GM21576 (cell line): ENCODE results near the gene ACSF3.
"Not testable (repeated sequence)": the region's sequence is repeated elsewhere in the genome, so short reads cannot be mapped to it uniquely, and the experiment has no call there.

ENCODE experiments used
- ATAC-seq: cut with Tn5 transposase; IDR thresholded peaks from one replicate; pipeline ENCODE4 v1.9.1; 2021; ENCODE audit warnings: mild to moderate bottlenecking, moderate library complexity; ENCODE audit not compliant: unreplicated experiment

The ACSF3 gene

DNA sequence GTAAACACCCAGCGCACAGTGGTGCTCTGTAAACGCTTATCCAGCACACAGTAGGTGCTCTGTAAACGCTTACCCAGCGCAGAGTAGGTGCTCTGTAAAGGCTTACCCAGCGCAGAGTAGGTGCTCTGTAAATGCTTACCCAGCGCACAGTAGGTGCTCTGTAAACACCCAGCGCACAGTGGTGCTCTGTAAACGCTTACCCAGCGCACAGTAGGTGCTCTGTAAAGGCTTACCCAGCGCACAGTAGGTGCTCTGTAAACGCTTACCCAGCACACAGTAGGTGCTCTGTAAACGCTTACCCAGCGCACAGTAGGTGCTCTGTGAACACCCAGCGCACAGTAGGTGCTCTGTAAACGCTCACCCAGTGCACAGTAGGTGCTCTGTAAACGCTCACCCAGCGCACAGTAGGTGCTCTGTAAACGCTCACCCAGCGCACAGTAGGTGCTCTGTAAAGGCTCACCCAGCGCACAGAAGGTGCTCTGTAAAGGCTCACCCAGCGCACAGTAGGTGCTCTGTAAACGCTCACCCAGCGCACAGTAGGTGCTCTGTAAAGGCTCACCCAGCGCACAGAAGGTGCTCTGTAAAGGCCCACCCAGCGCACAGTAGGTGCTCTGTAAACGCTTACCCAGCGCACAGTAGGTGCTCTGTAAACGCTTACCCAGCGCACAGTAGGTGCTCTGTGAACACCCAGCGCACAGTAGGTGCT lies 92.4 kb downstream of the ACSF3 start:
- ATAC-seq: not testable (repeated sequence)

- not testable (repeated sequence) for ATAC-seq
These were observed 93.0 kb downstream of the ACSF3 start for GRCh38 chr16:89186593-89187031.

GRCh38 chr16:89187032-89187769 lies 93.5 kb downstream of the ACSF3 start:
- ATAC-seq: no peak

GRCh38 chr16:89187770-89188392 lies 94.2 kb downstream of the ACSF3 start:
- no peak for ATAC-seq

DNA sequence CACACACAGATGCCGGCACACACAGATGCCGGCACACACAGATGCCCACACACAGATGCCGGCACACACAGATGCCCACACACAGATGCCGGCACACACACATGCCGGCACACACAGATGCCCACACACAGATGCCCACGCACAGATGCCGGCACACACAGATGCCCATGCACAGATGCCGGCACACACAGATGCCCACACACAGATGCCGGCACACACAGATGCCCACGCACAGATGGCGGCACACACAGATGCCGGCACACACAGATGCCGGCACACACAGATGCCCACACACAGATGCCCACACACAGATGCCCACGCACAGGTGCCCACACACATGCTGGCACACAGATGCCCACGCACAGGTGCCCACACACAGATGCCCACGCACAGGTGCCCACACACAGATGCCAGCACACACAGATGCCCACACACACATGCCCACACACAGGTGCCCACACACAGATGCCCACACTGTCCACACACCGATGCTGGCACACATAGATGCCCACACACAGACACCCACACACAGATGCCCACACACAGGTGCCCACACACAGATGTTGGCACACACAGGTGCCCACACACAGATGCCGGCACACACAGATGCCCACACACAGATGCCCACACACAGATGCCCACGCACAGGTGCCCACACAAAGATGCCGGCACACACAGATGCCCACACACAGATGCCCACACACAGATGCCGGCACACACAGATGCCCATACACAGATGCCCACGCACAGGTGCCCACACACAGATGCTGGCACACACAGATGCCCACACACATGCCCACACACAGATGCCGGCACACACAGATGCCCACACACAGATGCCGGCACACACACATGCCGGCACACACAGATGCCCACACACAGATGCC lies 95.1 kb downstream of the ACSF3 start:
- not testable (repeated sequence) for ATAC-seq

GRCh38 chr16:89189358-89190025 lies 95.8 kb downstream of the ACSF3 start:
- ATAC-seq: no peak

DNA sequence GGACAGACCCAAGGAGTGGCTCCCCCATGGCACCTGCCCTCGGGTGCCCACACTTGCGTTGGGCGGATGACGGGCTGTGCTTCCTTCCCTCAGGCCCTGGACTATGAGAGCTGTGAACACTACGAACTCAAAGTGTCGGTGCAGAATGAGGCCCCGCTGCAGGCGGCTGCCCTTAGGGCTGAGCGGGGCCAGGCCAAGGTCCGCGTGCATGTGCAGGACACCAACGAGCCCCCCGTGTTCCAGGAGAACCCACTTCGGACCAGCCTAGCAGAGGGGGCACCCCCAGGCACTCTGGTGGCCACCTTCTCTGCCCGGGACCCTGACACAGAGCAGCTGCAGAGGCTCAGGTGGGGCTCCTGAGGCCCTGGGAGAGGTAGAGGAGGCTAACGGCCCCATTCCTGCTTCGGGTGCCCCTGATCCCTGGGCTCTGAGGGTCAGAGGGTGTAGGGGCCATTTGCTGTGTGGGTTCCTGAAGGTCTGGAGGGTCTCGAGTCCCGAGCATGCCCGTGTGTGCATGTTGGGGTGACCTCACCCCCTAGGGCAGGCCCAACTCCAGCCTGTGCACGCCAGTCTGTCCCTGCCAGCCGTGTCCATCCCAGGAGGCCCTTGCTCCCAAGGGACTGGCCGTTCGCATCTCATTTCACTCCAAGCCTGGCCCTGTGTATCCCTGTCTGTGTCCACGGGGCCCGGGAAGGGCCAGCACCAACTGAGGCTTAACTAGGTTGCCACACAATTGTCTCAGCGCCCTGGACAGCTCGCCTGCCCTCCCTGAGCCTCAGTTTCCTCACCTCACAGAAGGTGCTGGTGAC lies 96.7 kb downstream of the ACSF3 start:
- ATAC-seq: no peak

DNA sequence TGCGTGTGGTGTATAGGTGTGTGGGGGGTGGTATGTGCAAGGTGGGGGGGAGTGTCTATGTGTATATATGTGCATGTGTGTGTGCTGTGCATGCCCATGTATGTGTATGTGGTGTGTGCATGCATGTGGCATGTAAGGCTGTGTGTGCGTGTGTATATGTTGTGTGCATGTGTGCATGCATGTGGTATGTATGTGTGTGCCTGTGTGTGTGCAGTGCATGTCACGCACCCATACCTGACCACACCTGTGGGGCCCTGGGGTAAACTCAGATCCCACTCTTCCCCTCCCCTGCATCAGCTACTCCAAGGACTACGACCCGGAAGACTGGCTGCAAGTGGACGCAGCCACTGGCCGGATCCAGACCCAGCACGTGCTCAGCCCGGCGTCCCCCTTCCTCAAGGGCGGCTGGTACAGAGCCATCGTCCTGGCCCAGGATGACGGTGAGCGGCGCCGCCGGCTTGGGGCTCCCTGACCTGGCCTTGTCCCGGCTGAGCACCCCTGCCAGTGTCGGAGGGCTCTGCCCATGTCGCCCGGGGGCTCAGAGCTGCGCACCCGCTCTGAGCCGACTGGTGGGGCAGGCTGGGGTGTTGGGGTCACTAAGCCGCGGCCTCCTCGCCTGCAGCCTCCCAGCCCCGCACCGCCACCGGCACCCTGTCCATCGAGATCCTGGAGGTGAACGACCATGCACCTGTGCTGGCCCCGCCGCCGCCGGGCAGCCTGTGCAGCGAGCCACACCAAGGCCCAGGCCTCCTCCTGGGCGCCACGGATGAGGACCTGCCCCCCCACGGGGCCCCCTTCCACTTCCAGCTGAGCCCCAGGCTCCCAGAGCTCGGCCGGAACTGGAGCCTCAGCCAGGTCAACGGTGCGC lies 97.6 kb downstream of the ACSF3 start:
- no peak for ATAC-seq

DNA sequence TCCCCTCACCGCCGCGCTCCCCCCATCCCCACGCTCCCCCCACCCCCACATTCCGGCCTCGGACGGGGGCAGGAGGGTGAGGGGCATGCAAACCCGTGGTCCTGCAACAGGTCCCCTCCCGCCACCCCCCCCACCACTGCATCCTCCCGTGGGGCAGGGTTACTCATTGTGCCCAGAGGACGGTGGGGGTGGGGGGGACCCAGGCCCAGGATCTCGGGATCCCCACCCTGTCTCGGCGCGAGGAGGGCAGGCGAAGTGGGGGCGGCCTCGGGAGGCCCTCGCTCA lies 98.2 kb downstream of the ACSF3 start:
- no peak for ATAC-seq

DNA sequence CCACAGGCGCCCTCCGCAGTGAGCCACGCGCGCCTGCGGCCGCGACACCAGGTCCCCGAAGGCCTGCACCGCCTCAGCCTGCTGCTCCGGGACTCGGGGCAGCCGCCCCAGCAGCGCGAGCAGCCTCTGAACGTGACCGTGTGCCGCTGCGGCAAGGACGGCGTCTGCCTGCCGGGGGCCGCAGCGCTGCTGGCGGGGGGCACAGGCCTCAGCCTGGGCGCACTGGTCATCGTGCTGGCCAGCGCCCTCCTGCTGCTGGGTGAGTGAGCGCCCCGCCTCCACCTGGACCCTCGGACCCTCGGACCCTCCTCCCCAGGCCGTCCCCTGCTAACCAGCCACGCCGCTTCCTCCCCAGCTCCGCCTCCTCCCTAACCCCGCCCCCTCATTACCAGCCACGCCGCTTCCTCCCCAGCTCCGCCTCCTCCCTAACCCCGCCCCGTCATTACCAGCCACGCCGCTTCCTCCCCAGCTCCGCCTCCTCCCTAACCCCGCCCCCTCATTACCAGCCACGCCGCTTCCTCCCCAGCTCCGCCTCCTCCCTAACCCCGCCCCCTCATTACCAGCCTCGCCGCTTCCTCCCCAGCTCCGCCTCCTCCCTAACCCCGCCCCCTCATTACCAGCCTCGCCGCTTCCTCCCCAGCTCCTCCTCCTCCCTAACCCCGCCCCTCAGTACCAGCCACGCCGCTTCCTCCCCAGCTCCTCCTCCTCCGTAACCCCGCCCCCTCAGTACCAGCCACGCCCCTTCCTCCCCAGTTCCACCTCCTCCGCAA lies 98.7 kb downstream of the ACSF3 start:
- not testable (repeated sequence) for ATAC-seq

GRCh38 chr16:89192956-89193575 lies 99.4 kb downstream of the ACSF3 start:
- ATAC-seq: no peak

GRCh38 chr16:89193576-89194293 lies 100.1 kb downstream of the ACSF3 start:
- ATAC-seq: no peak

- ATAC-seq: no peak
These were observed 101.0 kb downstream of the ACSF3 start for GRCh38 chr16:89194340-89195311.

- no peak for ATAC-seq
These were observed 102.0 kb downstream of the ACSF3 start for GRCh38 chr16:89195521-89196171.

- ATAC-seq: no peak
These were observed 103.5 kb downstream of the ACSF3 start for GRCh38 chr16:89197033-89197632.
